ENCODE results near the gene DCAF4.

The DCAF4 gene

GRCh38 chr14:72986214-72986613, 60.0 kb downstream of the DCAF4 start:
- TF ChIP-seq CTCF (IDR thresholded peaks at IDR 0.05): no peak

GRCh38 chr14:72986857-72987256, 60.6 kb downstream of the DCAF4 start:
- TF ChIP-seq CTCF (IDR thresholded peaks at IDR 0.05): no peak

- no peak for TF ChIP-seq CTCF (IDR thresholded peaks at IDR 0.05)
Observed at GRCh38 chr14:72990171-72990570, 63.9 kb downstream of the DCAF4 start.

- no peak for TF ChIP-seq CTCF (IDR thresholded peaks at IDR 0.05)
Observed at GRCh38 chr14:72996916-72997315, 70.7 kb downstream of the DCAF4 start.

- TF ChIP-seq CTCF (IDR thresholded peaks at IDR 0.05): no peak
Observed at GRCh38 chr14:72998252-72998903, 72.1 kb downstream of the DCAF4 start.

GRCh38 chr14:72999316-72999715, 73.1 kb downstream of the DCAF4 start:
- no peak for TF ChIP-seq CTCF (IDR thresholded peaks at IDR 0.05)

GRCh38 chr14:73000073-73000472, 73.8 kb downstream of the DCAF4 start:
- TF ChIP-seq CTCF (IDR thresholded peaks at IDR 0.05): no peak

GRCh38 chr14:73003681-73004080, 77.4 kb downstream of the DCAF4 start:
- no peak for TF ChIP-seq CTCF (IDR thresholded peaks at IDR 0.05)

All from LNCAP (cell line).